ENCODE data around the gene GPS1.

The GPS1 gene

DNA sequence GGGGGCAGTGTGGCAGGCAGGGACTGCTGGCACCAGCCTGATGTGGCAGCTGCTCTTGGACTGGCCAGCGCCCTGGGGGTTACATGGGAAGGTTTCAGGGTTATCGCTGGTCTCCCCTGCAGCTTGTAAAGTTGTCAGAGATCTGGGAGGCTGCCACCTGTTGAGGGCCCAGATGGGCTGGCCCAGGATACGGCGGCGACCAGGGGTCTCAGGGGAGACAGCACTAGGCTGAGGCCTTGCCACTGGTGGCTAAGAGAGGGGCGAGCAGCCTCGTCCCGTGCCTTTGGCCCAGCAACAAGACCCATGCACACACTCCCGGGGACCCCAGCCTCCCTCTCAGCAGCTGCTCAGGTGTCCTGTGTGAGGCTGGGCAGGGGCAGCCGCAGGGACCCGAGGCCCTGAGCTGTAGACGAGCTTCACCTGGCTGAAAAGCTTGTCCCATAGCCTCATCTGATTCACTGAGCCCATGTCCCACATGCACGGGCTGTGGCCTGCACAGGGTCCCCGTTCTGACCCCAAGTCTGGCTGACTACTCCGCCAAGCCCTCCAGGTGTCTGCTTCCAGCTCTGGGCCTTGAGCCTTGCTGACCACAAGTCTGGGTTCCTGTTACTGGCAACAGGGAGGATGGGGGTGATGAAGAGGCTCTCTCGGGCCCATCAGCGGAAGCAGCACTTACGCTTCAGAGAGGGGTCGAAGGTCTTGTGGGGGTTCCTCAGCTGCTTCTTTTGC, 7.7 kb downstream of the GPS1 start:
- no peak for DNase-seq (ENCODE audit: low spot score)

DNA sequence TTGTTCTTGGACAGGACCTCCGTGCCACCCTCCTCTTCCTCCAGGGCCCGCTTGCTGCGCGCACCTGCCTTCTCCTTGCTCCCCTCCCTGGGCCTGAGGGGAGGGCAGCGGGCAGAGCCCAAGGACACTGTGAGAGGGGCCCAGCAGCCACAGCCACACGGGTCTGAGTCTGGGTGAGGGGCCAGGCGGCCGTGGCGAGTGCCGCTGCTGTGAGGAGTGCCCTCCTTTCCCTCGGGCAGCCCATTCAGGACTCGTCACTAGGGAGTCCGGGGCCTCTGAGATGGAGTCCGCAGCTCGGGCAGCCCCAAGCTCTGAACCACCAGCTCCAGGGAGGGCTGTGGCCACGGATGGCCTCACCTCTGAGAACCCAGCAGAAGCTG, 8.3 kb downstream of the GPS1 start:
- no peak for DNase-seq (ENCODE audit: low spot score)

DNA sequence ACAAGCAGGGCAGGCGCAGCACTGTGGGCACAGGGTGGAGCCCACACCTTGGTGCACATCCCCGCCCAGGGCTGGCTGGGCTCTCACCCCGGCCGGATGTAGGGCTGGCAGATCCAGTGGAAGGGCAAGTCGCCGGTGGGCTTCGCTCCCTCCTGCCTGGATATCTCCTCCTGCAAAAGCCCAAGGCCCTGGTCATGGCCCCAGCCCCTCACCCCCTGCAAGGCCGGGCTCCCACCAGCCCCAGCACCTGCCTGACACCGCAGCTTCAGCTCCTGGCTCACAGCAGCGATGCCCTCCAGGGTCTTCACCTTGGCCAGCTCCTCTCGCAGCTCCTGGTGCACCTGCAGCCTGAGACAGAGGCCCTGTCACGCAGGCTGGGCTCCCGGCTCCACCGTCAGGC, 8.9 kb downstream of the GPS1 start:
- no peak for DNase-seq (ENCODE audit: low spot score)

DNA sequence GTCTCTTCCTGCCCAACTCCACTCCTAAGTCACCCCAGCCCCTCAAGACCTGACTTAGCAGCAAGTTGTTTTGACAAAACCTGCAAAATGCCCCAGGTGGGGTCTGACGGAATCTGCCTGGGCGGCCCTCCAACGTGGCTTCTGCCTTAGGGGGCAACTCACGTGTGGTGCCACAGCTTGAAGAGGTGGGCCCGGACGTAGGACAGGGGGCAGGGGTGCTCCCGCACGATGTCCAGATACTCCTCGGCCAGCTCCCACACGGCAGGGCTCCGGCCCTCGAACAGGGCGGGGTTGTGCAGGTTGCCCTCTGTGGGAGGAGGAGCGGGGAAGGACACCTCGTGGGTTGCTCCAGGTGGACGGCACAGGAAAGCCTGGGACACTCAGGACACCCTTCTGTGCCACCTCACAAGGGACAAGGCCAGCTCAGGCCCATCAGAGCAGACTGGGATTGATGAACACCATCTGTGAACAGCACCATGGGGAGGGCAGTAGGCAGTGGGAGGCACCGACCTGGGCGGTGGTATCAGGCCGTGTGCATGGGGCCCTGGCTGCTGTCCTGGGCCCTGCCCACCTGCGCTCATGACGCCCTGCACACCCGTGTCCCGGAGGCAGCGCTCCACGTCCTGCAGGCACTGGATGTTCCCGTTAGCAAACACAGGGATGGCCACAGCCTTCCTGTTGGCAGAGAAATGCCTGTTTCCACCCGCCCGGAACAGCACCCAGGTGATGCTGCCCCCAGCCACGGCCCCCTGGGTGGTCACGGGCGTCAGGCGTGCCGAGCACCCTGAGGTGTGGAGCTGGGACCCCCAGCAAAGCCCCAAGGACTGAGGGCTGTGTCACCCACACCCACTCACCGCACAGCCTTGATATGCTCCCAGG, 9.6 kb downstream of the GPS1 start:
- DNase-seq (ENCODE audit: low spot score) = no peak

DNA sequence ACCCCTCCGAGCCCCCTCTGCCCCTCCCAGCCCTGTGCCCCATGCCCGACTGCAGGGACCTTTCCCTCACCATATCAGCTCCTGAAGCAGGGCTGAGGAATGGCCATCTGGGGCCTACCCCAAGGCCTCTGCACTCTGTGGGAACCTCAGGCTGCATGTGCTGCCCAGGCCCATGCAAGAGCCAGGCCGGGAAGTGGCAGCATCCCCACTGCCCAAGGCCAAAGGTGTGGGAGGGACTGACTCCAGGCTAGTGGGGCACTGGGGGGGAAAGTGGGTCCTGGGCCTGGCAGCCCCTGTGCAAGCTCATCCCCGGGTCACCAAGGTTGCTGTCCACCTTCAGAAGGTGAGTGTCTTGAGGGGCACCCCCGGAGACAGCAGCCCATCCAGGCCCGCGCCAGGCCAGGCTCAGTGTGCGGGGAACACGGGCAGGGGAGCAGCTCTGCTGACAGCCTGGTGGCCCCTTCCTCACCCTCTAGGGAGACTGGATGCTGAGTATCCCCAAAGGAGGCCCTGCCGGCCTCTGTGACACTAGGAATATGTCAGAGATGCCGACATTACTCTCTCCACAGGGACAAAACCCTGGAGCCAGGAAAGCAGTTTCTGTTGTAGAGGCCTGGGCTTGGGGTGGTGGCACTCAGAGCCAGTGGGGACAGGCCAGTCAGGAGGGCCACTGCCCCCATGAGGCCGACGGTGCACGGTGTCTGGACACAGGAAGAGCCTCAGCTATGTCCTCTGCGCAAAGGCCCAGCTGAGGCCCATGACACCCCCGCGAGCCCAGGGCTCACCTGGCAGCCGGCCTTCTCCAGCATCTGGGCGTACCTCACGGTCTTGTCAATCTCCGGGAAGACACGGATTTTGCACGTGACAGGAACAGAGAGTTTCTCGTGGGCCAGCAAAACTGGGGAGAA, 10.6 kb downstream of the GPS1 start:
- no peak for DNase-seq (ENCODE audit: low spot score)

DNA sequence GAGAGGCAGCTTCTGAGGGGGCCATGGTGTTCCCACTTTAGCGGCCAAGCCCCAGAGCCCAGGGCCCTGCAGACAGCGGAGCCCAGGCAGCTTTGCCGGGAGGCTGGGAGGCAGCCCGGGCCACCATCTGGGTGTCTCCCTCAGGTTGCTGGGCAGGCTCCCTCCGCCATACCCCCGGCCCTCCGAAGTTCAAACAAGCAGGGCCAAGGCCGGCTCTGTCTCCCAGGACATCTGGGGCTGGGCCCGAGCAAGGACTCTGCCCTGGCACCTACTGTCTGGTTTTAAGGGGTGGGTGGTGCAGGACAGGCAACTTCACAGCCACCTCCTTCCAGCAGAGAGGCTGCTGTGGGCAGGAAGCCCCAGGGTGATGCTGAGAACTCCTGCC, 11.3 kb downstream of the GPS1 start:
- DNase-seq (ENCODE audit: low spot score) = no peak

DNA sequence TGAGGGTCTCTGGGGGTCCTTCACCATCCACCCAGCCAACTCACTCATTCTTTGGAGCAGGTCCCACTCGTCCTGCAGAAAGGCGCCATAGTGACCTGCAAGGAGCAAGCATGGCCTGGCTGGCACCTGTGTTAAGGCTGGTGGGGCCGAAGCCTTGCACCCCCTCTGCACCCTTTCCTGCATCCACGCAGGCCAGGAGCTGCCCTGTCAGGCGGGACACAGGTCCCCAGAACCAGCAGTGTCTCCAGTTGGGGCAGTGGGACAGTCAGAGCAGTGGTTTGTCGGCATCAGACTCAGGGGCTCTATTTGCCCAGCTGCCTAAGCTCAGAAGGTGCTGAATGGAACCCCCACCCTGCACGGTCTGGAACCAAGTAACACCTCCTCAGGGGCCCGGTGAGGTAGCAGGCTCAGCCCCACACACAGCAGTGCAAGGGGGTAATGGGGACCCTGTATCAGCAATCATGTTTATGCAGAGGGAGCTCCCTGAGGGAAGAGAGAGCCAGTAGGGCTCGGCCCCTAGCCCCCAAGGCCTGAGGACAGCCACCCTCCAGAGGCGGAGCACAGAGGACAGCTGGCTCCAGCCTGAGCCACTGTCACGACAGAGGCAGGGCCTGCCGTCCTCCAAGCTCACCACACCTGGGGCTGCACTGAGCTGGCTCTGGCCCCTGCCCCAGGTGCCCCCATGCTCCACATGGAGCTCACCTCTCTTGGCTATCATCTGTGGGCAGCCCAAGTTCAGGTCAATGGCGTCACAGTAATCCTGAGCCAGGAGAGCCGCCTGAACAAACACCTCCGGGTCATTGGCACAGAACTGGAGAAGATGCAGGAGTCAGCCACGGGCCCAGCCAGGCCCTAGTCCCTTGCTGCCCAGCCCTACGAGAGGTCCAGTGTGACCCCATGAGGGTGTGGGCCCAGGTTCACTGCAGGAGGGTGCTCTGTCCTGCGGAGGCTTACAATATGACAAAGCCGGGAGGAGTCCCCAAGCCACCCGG, 12.0 kb downstream of the GPS1 start:
- no peak for DNase-seq (ENCODE audit: low spot score)

DNA sequence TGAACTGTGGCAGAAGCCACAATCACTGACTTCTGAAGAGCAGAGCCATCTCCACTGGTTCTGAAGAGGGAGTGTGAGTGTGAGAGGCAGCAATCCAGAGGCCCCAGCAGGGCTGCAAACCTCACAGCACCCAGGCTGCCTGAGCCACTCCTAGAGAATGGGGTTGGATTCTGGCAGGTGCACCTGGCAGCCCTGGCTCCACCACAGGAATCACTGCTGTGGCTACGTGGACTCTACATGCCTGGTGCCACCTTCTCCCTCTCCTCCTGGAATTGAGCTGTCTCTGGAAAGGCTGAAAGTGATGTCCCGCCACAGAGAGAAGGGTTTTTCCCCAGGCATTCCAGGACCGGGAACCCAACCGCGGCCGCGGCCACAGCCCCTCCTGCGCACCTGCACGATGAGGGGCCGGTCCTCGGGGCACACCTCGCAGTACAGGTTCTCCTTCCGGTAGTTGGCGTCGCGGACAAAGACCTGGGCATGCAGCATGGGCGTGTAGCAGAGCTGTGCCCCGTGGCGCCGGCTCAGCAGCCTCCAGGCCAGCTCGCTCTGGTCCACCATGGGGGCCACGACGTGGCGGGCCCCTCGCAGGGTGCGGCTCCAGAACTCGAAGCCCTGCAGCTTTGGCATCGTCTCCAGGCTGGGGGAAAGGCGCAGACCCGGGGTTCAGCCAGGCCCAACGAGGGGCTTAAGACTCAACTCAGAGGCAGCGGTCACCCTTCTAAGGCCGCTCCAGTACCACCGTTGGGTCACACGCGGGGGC, 12.9 kb downstream of the GPS1 start:
- DNase-seq (ENCODE audit: low spot score) = no peak

DNA sequence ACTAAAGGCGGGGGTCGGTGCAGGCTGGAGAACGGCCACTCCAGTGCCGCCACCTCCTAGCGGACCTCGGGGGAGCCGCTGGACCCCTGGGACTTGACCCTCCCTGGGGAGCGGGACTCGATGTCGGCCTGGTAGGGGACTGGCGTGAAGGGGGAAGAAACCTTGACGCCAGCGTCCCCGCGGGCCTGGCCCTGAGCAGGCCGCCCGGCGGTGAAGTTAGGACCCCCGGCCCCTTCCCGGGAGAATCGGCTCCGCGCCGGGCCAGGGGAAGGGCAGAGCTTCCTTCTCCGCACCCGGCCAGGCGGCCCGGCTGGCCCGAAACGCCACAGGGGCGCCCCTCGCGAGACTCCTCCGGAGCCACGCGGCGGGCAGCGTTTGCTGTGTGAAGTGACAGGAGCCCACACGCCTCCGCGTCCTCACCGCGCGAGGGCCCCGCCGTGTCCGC, 13.5 kb downstream of the GPS1 start:
- no peak for DNase-seq (ENCODE audit: low spot score)

DNA sequence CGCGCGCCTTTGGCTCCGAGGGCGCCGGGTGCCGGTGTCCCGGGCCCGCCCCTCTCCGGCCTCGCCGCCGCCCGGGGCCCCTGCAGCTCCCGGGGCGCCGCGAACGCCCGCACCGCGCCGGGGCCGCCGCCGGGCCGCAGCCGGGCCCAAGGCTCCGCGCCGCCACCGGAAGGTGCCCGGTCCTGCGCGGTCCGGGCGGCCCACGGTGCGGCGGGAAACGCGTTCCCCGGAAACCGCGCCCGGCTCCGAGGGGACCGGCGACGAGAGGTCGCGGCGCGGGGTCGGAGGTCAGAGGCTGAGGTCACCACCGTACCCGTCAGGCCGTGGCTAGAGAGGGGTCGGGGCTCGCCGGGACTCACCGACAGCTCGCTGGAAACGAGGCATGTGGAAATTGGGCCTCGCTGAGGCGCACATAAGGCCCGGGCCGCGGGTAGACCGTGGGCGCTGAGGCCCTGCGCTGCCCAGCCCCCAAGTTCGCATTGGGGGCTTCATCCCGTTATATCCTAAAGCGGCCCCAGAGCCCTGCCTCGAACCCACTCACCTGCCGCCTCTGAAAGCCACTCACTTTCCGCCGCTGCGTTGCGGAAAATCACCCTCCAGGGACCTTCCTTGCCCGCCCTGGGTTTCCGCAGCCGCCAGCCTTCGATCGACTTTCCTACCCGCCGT, 14.1 kb downstream of the GPS1 start, which contains the start of gene DUS1L:
DUS1L (minus strand) TSS at position 167 of the 666 bp plus-strand sequence. CDS start 745 bp downstream, outside the sequence.
- DNase-seq (ENCODE audit: low spot score) = peak; percentile 70

DNA sequence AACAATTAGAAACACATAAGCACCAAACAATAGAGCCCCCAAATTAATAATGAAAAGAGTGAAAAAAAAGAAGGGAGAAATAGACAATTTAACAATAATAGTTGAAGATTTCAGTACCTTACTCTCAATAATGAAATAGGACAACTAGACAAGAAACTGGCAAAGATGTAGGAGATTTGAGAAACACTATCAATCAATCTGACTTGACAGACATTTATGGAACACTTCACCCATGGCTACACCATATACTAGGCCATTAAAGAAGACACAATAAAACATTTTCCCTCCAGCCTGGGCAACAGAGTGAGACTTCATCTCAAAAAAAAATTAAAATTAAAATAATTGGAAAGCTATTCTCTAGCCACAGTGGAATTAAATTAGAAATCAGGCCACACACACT, 18.9 kb downstream of the GPS1 start:
- no peak for DNase-seq (ENCODE audit: low spot score)

DNA sequence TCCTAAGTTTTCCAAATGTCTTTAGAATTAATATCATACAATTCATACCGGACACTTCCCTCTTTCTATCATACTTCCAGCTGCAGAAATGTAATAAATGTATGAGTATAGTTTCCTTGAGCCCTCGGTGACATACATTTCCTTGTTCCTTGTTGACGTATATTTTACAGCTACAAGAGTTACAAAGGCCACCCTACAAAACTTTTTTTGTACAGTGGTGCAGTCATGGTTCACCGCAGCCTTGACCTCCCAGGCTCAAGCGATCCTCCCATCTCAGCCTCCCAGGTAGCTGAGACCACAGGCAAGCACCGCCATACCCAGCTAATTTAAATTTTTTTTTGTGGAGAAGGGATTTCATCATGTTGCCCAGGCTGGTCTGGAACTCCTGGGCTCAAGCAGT, 21.1 kb downstream of the GPS1 start:
- DNase-seq (ENCODE audit: low spot score) = no peak

DNA sequence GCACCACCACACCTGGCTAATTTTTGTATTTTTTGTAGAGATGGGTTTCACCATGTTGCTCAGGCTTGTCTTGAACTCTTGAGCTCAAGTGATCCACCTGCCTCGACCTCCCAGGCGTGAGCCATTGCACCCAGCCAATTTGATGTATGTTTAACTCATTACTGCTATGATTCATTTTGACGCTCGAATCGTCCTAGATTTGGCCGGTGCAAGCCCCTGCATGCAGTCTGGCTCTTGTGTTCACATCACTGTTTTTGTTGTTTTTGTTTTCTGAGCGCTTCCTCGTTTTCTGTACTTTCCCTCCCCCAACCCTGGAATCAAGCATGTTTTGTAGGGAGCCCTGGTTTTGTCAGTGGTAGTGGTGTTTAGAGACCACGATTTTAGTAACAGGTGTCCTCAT, 21.7 kb downstream of the GPS1 start:
- no peak for DNase-seq (ENCODE audit: low spot score)

DNA sequence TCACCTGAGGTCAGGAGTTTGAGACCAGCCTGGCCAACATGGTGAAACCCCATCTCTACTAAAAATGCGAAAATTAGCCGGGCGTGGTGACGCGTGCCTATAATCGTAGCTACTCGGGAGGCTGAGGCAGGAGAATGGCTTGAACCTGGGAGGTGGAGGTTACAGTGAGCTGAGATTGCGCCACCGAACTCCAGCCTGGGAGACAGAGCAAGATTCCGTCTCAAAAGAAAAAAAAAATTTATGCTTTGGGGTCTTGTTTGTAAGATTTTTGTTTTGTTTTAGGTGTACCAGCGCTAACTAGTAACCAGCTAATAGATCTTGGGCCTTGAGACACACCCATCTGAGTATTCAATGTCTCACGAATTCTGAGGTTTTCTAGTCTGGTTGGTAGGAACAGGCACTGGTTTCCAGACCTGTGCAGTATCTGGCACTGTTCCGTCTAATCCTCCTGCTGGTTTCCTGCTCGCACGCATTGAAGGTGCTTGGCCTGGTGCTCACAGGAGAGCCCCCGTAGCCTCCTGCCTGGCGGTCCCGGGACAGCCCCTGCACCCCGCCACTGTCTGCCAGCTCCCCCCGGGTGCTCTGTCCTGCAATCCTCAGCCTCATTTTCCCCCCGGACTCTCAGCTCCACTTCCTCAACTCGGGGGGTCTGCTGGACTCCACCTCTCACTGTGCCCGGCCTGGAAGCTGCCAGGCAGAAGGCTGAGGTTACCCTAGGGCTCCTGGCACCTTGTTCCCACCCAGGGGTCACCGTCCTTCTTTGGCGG, 24.5 kb downstream of the GPS1 start:
- no peak for DNase-seq (ENCODE audit: low spot score)

DNA sequence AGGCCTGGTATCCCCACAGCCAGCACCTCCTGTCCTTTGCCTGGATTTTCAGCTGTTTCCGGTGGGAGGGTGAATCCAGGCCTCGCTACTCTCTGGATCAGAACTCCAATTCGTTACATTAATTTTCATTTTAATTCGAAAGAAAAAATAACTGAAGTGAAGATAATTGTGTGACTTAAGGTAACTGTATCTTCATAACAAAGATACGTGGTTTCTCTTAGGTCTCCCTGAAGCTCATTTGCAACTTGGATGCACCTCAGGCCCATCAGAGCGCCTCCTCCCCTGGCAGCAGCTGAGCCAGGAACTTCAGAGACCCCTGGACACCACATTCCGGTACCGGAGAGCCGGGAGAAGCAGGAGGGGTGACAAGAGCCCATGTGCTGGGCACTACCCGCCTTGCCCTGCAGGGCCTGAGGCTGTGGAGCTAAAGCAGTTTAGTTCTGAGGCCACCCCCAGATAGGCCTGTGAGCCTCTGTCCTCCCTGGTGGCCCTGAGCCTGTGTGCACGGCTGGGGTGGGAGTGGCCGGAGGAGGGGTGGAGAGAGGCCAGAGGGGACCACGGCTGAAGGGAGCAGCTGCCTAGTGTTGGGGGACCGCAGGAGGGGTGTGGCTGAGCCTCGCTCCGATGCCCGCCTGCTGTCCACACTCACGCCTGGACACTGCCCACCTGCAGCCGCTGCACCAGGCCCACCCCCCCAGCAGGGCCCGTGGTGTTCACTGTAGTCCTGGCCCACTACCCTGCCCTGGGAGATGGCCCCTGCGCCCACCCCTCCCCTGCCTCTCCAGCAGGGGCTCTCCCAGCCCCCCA, 25.3 kb downstream of the GPS1 start:
- DNase-seq (ENCODE audit: low spot score) = no peak

DNA sequence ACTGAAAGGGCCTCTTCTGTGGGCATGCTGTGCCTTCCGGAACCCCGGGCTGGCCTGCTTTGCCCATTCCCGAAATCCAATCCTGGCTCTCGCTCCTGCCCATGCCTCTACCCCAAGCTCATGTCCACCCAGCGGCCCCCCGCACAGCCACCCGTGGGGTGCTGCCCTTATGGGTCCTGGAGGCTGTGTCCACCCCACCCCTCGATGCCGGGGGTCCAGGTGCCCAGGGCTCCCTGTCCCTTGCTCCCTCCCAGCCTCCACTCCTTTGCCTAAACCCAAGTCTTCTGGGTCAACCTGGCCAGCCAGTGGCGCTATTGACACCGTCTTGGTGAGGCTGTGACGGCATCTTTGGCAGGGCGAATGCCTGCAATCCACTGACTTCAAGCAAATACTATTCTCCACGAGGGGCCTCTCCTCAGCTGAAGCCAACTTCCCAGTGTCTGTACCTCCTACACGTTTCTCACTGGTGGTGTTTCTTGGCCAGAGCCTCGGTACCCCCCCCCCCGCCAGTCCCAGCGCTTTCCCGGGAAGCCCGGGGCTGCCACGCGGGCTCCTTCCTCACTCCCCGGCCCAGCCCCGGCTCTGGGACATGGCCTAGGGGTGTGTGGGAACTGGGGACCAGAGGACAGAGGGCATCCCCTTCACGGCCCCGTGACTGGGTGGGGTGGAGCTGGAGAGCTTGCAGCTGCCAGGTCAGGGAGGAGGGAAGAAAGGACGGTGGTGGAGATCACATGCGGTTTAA, 26.1 kb downstream of the GPS1 start:
- DNase-seq (ENCODE audit: low spot score) = no peak

DNA sequence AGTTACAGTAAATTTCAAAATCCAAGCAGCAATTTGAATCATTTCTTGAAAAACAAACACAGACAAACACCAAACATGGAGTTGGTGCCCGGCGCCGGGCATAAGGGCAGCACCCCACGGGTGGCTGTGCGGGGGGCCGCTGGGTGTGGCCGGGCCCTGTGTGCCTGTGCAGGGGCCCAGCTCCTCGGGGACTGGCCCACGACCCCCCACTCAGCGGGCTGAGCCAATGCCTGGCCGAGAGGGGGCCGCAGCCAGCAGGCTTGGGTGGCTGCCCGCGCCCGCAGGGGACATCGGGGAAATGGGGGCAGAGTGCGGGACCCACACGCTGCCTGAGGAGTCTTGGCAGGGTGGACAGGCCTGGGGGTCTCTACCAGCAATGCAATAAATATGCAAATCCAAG, 26.7 kb downstream of the GPS1 start:
- no peak for DNase-seq (ENCODE audit: low spot score)

Data from hematopoietic multipotent progenitor cell treated with erythropoietin and hydrocortisone succinate and interleukin-3 and kit ligand, for 15 days (in vitro differentiated cells).